ENCODE results near the gene ZNF574. TPM values are rescaled to one million over a fixed set of nuclear protein-coding genes. Genes with fewer than 3 reads are reported as not detected.

Gene ZNF574
- total and polyA plus RNA-seq, 2 donors from 2014 or later: 7.2 to 12.7 TPM

DNA sequence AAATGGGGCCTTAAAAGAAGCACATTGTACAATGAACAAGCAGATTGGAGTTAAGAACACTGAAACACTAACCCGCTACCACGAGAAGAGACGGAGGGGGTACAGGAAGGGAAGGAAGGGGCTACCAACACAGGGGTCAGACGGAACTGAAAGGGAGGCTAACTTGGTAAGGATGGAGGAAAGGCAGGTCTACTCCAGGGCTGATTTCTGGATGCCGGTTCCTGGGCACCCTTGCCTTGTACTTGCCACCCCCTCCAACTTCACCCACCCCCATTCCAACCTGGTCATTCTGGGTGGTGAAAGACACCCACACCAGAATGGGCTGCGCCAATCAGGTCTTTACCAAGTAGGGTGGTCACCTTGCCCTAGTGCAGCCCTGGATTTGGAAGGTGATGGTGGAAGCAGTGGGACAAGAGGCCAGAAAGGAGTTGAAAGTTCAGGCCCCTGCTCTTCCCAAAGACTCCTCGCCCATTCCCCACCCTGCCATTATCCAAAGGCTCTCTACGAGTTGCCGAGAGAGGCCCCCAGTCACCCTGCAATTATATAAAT, 10.3 kb downstream of the ZNF574 start:
- FAIRE-seq (no peak), DNase-seq (no peak)
- H3K9me3 ChIP-seq (ENCODE audit: control insufficient read depth in 2 of 3, insufficient read depth in 1 of 3, low read length in 3 of 3): no peaks in the 10 kb centered on the region
- H3K27me3 ChIP-seq (ENCODE audit: control insufficient read depth, insufficient read depth, low read length): no peaks in the 10 kb centered on the region
- H3K9ac ChIP-seq (ENCODE audit: low read length in 3 of 3): no peak overlapping the region
- H3K36me3 ChIP-seq (ENCODE audit: control insufficient read depth in 2 of 3, insufficient read depth in 3 of 3, low read length in 3 of 3): peaks cover 0 to 5% (median 0%) of the 10 kb centered on the region in 3 donors
- H3K27ac ChIP-seq (ENCODE audit: low read depth in 2 of 2, low read length in 2 of 2): no peak overlapping the region
- no peak overlapping the region for H3K4me3 ChIP-seq (ENCODE audit: low read length in 3 of 3)
- intact Hi-C loops (cut with DNase I): no loop called here
- H3K4me1 ChIP-seq (ENCODE audit: control insufficient read depth in 2 of 3, insufficient read depth in 2 of 3, low read depth in 1 of 3, low read length in 3 of 3): no peaks in the 10 kb centered on the region
- TF ChIP-seq, protein P1, sequence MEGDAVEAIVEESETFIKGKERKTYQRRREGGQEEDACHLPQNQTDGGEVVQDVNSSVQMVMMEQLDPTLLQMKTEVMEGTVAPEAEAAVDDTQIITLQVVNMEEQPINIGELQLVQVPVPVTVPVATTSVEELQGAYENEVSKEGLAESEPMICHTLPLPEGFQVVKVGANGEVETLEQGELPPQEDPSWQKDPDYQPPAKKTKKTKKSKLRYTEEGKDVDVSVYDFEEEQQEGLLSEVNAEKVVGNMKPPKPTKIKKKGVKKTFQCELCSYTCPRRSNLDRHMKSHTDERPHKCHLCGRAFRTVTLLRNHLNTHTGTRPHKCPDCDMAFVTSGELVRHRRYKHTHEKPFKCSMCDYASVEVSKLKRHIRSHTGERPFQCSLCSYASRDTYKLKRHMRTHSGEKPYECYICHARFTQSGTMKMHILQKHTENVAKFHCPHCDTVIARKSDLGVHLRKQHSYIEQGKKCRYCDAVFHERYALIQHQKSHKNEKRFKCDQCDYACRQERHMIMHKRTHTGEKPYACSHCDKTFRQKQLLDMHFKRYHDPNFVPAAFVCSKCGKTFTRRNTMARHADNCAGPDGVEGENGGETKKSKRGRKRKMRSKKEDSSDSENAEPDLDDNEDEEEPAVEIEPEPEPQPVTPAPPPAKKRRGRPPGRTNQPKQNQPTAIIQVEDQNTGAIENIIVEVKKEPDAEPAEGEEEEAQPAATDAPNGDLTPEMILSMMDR (IDR thresholded peaks at IDR 0.05; ENCODE audit: borderline replicate concordance, extremely low read depth, insufficient read depth): no peak

DNA sequence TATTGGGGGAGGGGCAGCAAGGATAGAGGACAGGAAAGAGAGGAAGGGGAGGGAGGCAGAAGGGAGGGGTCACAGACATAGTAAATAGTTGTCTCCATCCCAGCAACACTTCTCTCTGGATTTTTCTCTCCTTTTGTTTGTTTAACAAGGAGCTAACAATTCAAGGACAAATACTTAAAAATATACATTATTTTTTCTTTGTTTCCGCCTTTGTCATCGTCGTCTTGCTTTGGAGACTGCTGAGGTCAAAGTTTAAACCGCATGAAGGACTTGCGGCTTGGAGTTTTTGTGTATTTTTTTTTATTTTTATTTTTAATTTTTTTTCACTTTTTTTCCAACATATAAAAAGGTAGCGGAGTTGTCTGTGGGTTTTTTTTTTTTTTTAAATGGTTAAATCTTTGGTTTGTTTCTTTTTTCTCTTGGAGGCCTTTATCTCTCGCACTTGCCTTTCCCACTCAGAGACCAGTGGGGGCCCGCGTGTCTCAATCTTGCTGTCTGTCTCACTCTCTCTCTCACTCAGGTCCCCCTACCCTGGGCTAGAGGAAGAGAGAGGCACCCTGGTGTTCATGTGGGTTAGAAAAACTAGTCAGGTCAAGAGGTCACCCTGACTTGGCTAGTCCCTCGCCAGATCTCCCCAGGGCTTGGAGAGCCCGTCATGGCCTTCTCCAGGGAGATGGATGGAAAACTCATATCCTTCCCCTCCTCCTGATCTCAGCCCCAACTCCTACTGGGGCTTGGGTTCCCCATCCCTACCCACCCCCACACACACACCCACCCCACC, 11.0 kb downstream of the ZNF574 start:
- TF ChIP-seq, protein P1 (IDR thresholded peaks at IDR 0.05; ENCODE audit: borderline replicate concordance, extremely low read depth, insufficient read depth): no peak
- DNase-seq: no peak
- no peaks in the 10 kb centered on the region for H3K9me3 ChIP-seq (ENCODE audit: control insufficient read depth in 2 of 3, insufficient read depth in 1 of 3, low read length in 3 of 3)
- H3K36me3 ChIP-seq (ENCODE audit: control insufficient read depth in 2 of 3, insufficient read depth in 3 of 3, low read length in 3 of 3): no peaks in the 10 kb centered on the region
- H3K27ac ChIP-seq (ENCODE audit: low read depth in 2 of 2, low read length in 2 of 2): no peak overlapping the region
- H3K27me3 ChIP-seq (ENCODE audit: control insufficient read depth, insufficient read depth, low read length): no peaks in the 10 kb centered on the region
- intact Hi-C loops (cut with DNase I): no loop called here
- no peak for FAIRE-seq
- H3K4me3 ChIP-seq (ENCODE audit: low read length in 3 of 3): no peak overlapping the region
- H3K9ac ChIP-seq (ENCODE audit: low read length in 3 of 3): no peak overlapping the region
- no peaks in the 10 kb centered on the region for H3K4me1 ChIP-seq (ENCODE audit: control insufficient read depth in 2 of 3, insufficient read depth in 2 of 3, low read depth in 1 of 3, low read length in 3 of 3)

DNA sequence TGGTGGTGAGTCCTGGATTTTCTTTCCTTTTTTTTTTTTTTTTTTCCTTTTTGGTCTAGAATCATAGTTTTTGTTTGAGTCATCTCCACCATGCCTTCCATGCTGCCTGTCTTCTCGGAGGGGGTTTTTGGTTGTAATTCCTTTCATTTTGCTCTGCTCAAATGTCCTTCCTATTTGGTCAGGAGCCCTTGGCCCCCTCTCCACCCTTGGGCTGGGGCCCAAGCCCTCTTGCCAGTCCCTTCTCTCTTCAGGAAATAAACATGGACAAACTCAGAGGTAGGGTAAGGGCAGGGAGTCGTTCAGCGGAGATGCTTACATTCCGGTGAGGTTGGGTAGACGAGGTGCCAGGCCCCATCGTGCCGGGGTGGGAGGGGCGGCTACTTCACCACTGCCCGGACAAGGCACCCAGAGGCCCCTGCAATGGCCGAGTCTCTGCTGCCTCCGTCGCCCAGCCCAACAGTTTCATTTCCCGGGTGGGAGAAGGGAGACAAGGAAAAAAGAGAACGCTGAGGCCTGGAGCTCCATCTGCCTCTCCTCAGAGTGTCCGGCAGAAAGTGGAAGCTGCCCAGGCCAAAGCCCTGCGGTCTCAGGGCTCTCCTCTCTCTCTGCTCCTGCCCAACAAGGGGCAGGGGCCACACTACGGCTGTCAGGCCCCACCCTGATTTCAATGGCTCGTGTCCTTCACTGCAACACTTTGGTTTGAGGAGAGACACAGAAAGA, 12.7 kb downstream of the ZNF574 start:
- no peak overlapping the region for H3K9ac ChIP-seq (ENCODE audit: low read length in 3 of 3)
- DNase-seq: no peak
- no peaks in the 10 kb centered on the region for H3K9me3 ChIP-seq (ENCODE audit: control insufficient read depth in 2 of 3, insufficient read depth in 1 of 3, low read length in 3 of 3)
- no peak overlapping the region for H3K27ac ChIP-seq (ENCODE audit: low read depth in 2 of 2, low read length in 2 of 2)
- H3K27me3 ChIP-seq (ENCODE audit: control insufficient read depth, insufficient read depth, low read length): no peaks in the 10 kb centered on the region
- no peaks in the 10 kb centered on the region for H3K4me1 ChIP-seq (ENCODE audit: control insufficient read depth in 2 of 3, insufficient read depth in 2 of 3, low read depth in 1 of 3, low read length in 3 of 3)
- FAIRE-seq: no peak
- H3K36me3 ChIP-seq (ENCODE audit: control insufficient read depth in 2 of 3, insufficient read depth in 3 of 3, low read length in 3 of 3): no peaks in the 10 kb centered on the region
- H3K4me3 ChIP-seq (ENCODE audit: low read length in 3 of 3): no peak overlapping the region
- TF ChIP-seq, protein P1 (IDR thresholded peaks at IDR 0.05; ENCODE audit: borderline replicate concordance, extremely low read depth, insufficient read depth): no peak
- intact Hi-C loops (cut with DNase I): no loop called here
